DND-41 (cell line): ENCODE data around the gene DENND1A.
"Not testable (repeated sequence)": the region's sequence is repeated elsewhere in the genome, so short reads cannot be mapped to it uniquely, and the experiment has no call there.

Source experiments
- ATAC-seq: fragments of 200-7000 bp; cut with Tn5 transposase; 3 replicates; pipeline ENCODE4 v1.9.1; 2021; ENCODE audit warnings: low read depth; ENCODE audit not compliant: insufficient read depth
- DNase-seq: peaks from one replicate; pipeline ENCODE4 v3.0.0-alpha.2; 2020
- H2AFZ ChIP-seq: 2 replicates; pipeline ENCODE4 v1.6.0; 2012; ENCODE audit warnings: low read depth, low read length
- H3K27ac ChIP-seq: 2 replicates; pipeline ENCODE4 v1.5.1; 2012; ENCODE audit warnings: low read length, inconsistent platforms
- H3K27me3 ChIP-seq: fragments of 200-600 bp; sonication (generic); 2 replicates; pipeline ENCODE4 v1.6.0; 2012; ENCODE audit warnings: low read length, mild to moderate bottlenecking, inconsistent platforms; ENCODE audit not compliant: insufficient read depth, poor library complexity
- H3K36me3 ChIP-seq: 2 replicates; pipeline ENCODE4 v1.5.1; 2012; ENCODE audit warnings: low read length, inconsistent platforms; ENCODE audit not compliant: insufficient read depth
- H3K4me1 ChIP-seq: 2 replicates; pipeline ENCODE4 v1.5.1; 2012; ENCODE audit warnings: mild to moderate bottlenecking, low read length; ENCODE audit not compliant: insufficient read depth
- H3K4me2 ChIP-seq: 2 replicates; pipeline ENCODE4 v1.6.0; 2012; ENCODE audit warnings: mild to moderate bottlenecking, moderate library complexity, low read length, inconsistent platforms; ENCODE audit not compliant: insufficient read depth
- H3K4me3 ChIP-seq, 2 experiments: fragments of 200-600 bp in 1 of 2; shearing (Covaris generic) in 1 of 2; 2 replicates each; pipeline ENCODE4 v1.5.1; 2012 to 2016; ENCODE audit warnings: inconsistent platforms in 2 of 2, low read length in 2 of 2, mild to moderate bottlenecking in 2 of 2, low read depth in 1 of 2, moderate library complexity in 1 of 2
- H3K79me2 ChIP-seq: 2 replicates; pipeline ENCODE4 v1.6.0; 2012; ENCODE audit warnings: low read length, inconsistent platforms; ENCODE audit not compliant: insufficient read depth
- H3K9ac ChIP-seq: 2 replicates; pipeline ENCODE4 v1.6.0; 2012; ENCODE audit warnings: low read depth, mild to moderate bottlenecking, inconsistent platforms, low read length, moderate library complexity
- H3K9me3 ChIP-seq: 2 replicates; pipeline ENCODE4 v1.5.1; 2012; ENCODE audit warnings: low read length, moderate library complexity, mild to moderate bottlenecking, inconsistent platforms; ENCODE audit not compliant: insufficient read depth, severe bottlenecking
- H4K20me1 ChIP-seq: 2 replicates; pipeline ENCODE4 v1.6.0; 2012; ENCODE audit warnings: low read length; ENCODE audit not compliant: insufficient read depth
- CTCF ChIP-seq: IDR thresholded peaks from 2 replicates; pipeline ENCODE4 v1.5.1; 2012; ENCODE audit warnings: borderline replicate concordance, low read length, moderate library complexity, mild to moderate bottlenecking; ENCODE audit not compliant: poor library complexity, severe bottlenecking; ENCODE audit errors: extremely low read depth
- EZH2 ChIP-seq: IDR thresholded peaks from 3 replicates; pipeline ENCODE4 v1.6.1; 2012; ENCODE audit warnings: borderline replicate concordance, low read depth, mild to moderate bottlenecking, moderate library complexity, low read length, inconsistent platforms; ENCODE audit not compliant: severe bottlenecking

DENND1A gene

GRCh38 chr9:123820139-123820538, 109.8 kb downstream of the DENND1A start:
- no peak overlapping the region for H3K27ac ChIP-seq

GRCh38 chr9:123816817-123817472, 113.0 kb downstream of the DENND1A start:
- TF ChIP-seq CTCF (no peak), EZH2 (no peak)
- no peak overlapping the region for H3K4me2 ChIP-seq

More at GRCh38 chr9:123820139-123820538, 109.8 kb downstream of the DENND1A start:
- no peaks in the 10 kb centered on the region for H3K9me3 ChIP-seq
- no peaks in the 10 kb centered on the region for H3K36me3 ChIP-seq
- H3K4me1 ChIP-seq: no peaks in the 10 kb centered on the region
- TF ChIP-seq CTCF (no peak), EZH2 (no peak)
- H3K27me3 ChIP-seq: no peaks in the 10 kb centered on the region
- H3K79me2 ChIP-seq: no peaks in the 10 kb centered on the region
- DNase-seq (no peak), ATAC-seq (no peak)
- no peak overlapping the region for H3K4me3 ChIP-seq
- H4K20me1 ChIP-seq: no peaks in the 10 kb centered on the region
- no peak overlapping the region for H3K4me2 ChIP-seq
- H2AFZ ChIP-seq: no peak overlapping the region
- H3K9ac ChIP-seq: no peak overlapping the region

DNA sequence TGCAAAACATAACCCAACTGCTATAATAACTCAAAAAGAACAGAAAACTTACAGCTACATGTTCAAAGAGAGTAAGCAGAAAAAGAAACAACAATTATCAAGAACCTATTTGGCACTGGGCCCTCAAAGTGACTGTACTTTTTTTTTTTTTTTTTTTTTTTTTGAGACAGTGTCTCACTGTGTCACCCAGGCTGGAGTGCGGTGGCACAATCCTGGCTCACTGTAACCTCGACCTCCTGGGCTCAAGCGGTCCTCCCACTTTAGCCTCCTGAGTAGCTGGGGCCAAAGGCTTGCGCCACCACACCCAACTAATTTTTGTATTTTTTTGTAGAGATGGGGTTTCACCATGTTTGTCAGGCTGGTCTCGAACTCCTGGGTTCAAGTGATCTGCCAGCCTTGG, 114.1 kb downstream of the DENND1A start:
- DNase-seq, H3K36me3 ChIP-seq, H3K4me1 ChIP-seq, H3K27ac ChIP-seq, H3K79me2 ChIP-seq, H3K9ac ChIP-seq, H3K4me2 ChIP-seq, H2AFZ ChIP-seq, H4K20me1 ChIP-seq, ATAC-seq, H3K9me3 ChIP-seq, H3K27me3 ChIP-seq, H3K4me3 ChIP-seq: not testable (repeated sequence)

More at GRCh38 chr9:123816817-123817472, 113.0 kb downstream of the DENND1A start:
- Histone ChIP-seq H3K4me1 (no peaks in the 10 kb centered on the region), H3K9me3 (no peaks in the 10 kb centered on the region), H3K4me3 (no peak overlapping the region), H3K27ac (no peak overlapping the region), H3K27me3 (no peaks in the 10 kb centered on the region), H3K79me2 (no peaks in the 10 kb centered on the region), H3K36me3 (no peaks in the 10 kb centered on the region), H2AFZ (no peak overlapping the region), H3K9ac (no peak overlapping the region), H4K20me1 (no peaks in the 10 kb centered on the region)
- ATAC-seq (no peak), DNase-seq (no peak)

- TF ChIP-seq CTCF: no peak
- no peak for TF ChIP-seq EZH2
- DNase-seq (no peak), ATAC-seq (no peak)
These were observed 115.4 kb downstream of the DENND1A start for GRCh38 chr9:123814496-123814895.

More at GRCh38 chr9:123814496-123814895, 115.4 kb downstream of the DENND1A start:
- Histone ChIP-seq H3K9me3 (no peaks in the 10 kb centered on the region), H3K4me3 (no peak overlapping the region), H3K27ac (no peak overlapping the region), H3K4me2 (no peak overlapping the region), H2AFZ (no peak overlapping the region), H4K20me1 (no peaks in the 10 kb centered on the region), H3K79me2 (no peaks in the 10 kb centered on the region), H3K27me3 (no peaks in the 10 kb centered on the region), H3K9ac (no peak overlapping the region), H3K36me3 (no peaks in the 10 kb centered on the region), H3K4me1 (no peaks in the 10 kb centered on the region)
